Urinary bladder (tissue), 4 donors: ENCODE measurements around the gene CLK4. TPM values are rescaled to one million over a fixed set of nuclear protein-coding genes. Genes with fewer than 3 reads are reported as not detected.
A peak's percentile ranks its signal among the peaks of the same experiment; 100 is the strongest.

Experiments used
- DNase-seq: peaks from one replicate; pipeline ENCODE4 v3.0.0-alpha.2; 2015; ENCODE audit errors: extremely low spot score
- H3K27ac ChIP-seq: one replicate; pipeline ENCODE4 v1.5.1; 2013; ENCODE audit warnings: low read depth, mild to moderate bottlenecking, moderate library complexity
- H3K36me3 ChIP-seq: one replicate; pipeline ENCODE4 v1.6.1; 2013; ENCODE audit warnings: mild to moderate bottlenecking, moderate library complexity; ENCODE audit not compliant: insufficient read depth
- H3K4me1 ChIP-seq: one replicate; pipeline ENCODE4 v1.6.1; 2013; ENCODE audit warnings: mild to moderate bottlenecking, moderate library complexity; ENCODE audit not compliant: insufficient read depth
- H3K4me3 ChIP-seq: one replicate; pipeline ENCODE4 v1.5.1; 2013; ENCODE audit warnings: low read depth, low read length
- WGBS: extraction: QIAGEN DNeasy Blood & Tissue Kit; methylation state at CpG from one replicate; pipeline ENCODE4 v1.1.7; 2013; 5-methylcytosine and 5-hydroxymethylcytosine counted together
- polyA plus RNA-seq: library from polyadenylated mRNA; stranded (reverse); fragments of 200-250 nt; gene quantifications from one replicate; pipeline ENCODE4 v1.2.3, GENCODE V29; 2013
- total RNA-seq: library from RNA; depleted of rRNA; stranded (reverse); fragments of >200 nt; gene quantifications from one replicate; pipeline ENCODE4 v1.2.3, GENCODE V29; 2014
- donor health status: healthy with polysubstance abuse.
- donor health status: healthy.

The CLK4 gene
- total and polyA plus RNA-seq, 2 donors: 14.6 to 76.4 TPM

GRCh38 chr5:178624631-178625546 is 2.0 kb downstream of the CLK4 start:
- 16% methylated on average over 15 of the region's 15 CpGs for WGBS
- no peak overlapping the region for H3K27ac ChIP-seq
- H3K4me3 ChIP-seq: peak overlapping the region; percentile 60
- H3K4me1 ChIP-seq: no peaks in the 10 kb centered on the region
- peaks cover 2% of the 10 kb centered on the region for H3K36me3 ChIP-seq
- DNase-seq: no peak

GRCh38 chr5:178622679-178623247 is 4.1 kb downstream of the CLK4 start:
- 82% methylated on average over 4 of the region's 4 CpGs for WGBS
- DNase-seq: no peak
- Histone ChIP-seq H3K4me3 (no peak overlapping the region), H3K27ac (no peak overlapping the region), H3K36me3 (peaks cover 7% of the 10 kb centered on the region), H3K4me1 (no peaks in the 10 kb centered on the region)

DNA sequence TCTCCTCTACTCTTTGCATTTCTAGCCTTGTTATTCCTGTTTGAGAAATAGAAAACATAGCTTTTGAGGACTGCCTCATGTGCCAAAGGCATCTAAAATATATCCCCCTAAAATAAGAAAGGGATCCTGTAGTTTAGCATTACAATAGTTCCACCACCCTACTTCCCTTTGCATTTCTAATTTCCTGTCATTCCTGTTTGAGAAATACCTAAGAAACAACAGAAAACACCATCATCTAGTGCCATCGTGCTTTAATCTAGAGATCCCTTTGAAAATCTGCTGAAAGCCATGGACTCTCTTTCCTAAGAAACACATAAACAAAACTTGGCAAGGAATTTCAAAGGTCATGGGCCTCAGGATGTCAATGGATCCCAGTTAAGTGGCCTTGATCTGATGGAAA is 7.5 kb downstream of the CLK4 start:
- H3K4me1 ChIP-seq: no peaks in the 10 kb centered on the region
- H3K4me3 ChIP-seq: no peak overlapping the region
- no peak overlapping the region for H3K27ac ChIP-seq
- no peak for DNase-seq
- peaks cover 13% of the 10 kb centered on the region for H3K36me3 ChIP-seq
- WGBS: 41% methylated on average over 1 of the region's 1 CpG

- DNase-seq: no peak
- peaks cover 12% of the 10 kb centered on the region for H3K36me3 ChIP-seq
- no peak overlapping the region for H3K4me3 ChIP-seq
- no peak overlapping the region for H3K27ac ChIP-seq
- 79% methylated on average over 7 of the region's 7 CpGs for WGBS
- H3K4me1 ChIP-seq: no peaks in the 10 kb centered on the region
These were observed 14.6 kb downstream of the CLK4 start for GRCh38 chr5:178612299-178612698.

GRCh38 chr5:178606269-178606668 is 20.6 kb downstream of the CLK4 start:
- Histone ChIP-seq H3K4me1 (no peaks in the 10 kb centered on the region), H3K27ac (no peak overlapping the region), H3K4me3 (no peak overlapping the region), H3K36me3 (peaks cover 11% of the 10 kb centered on the region)
- WGBS: 78% methylated on average over 3 of the region's 3 CpGs
- DNase-seq: no peak

GRCh38 chr5:178605788-178606187 is 21.1 kb downstream of the CLK4 start:
- no peaks in the 10 kb centered on the region for H3K4me1 ChIP-seq
- no peak for DNase-seq
- no peak overlapping the region for H3K27ac ChIP-seq
- WGBS: 73% methylated on average over 3 of the region's 3 CpGs
- H3K4me3 ChIP-seq: no peak overlapping the region
- peaks cover 11% of the 10 kb centered on the region for H3K36me3 ChIP-seq

GRCh38 chr5:178602752-178603151 is 24.1 kb downstream of the CLK4 start:
- H3K27ac ChIP-seq: no peak overlapping the region
- peaks cover 8% of the 10 kb centered on the region for H3K36me3 ChIP-seq
- WGBS: 42% methylated on average over 2 of the region's 2 CpGs
- H3K4me1 ChIP-seq: no peaks in the 10 kb centered on the region
- H3K4me3 ChIP-seq: no peak overlapping the region
- DNase-seq: no peak

- DNase-seq: no peak
- H3K27ac ChIP-seq: no peak overlapping the region
- H3K36me3 ChIP-seq: no peaks in the 10 kb centered on the region
- no peaks in the 10 kb centered on the region for H3K4me1 ChIP-seq
- 95% methylated on average over 2 of the region's 2 CpGs for WGBS
- H3K4me3 ChIP-seq: no peak overlapping the region
These were observed 31.1 kb downstream of the CLK4 start for GRCh38 chr5:178595750-178596149.

GRCh38 chr5:178595150-178595549 is 31.7 kb downstream of the CLK4 start:
- Histone ChIP-seq H3K4me1 (no peaks in the 10 kb centered on the region), H3K4me3 (no peak overlapping the region), H3K27ac (no peak overlapping the region), H3K36me3 (no peaks in the 10 kb centered on the region)
- DNase-seq: no peak

GRCh38 chr5:178590924-178591423 is 35.9 kb downstream of the CLK4 start:
- H3K36me3 ChIP-seq: no peaks in the 10 kb centered on the region
- 32% methylated on average over 9 of the region's 9 CpGs for WGBS
- H3K27ac ChIP-seq: no peak overlapping the region
- H3K4me3 ChIP-seq: no peak overlapping the region
- DNase-seq: no peak
- H3K4me1 ChIP-seq: no peaks in the 10 kb centered on the region

- Histone ChIP-seq H3K36me3 (no peaks in the 10 kb centered on the region), H3K27ac (no peak within 1 kb of the TSS), H3K4me1 (no peaks in the 10 kb centered on the region), H3K4me3 (peak within 1 kb of the TSS; percentile 34)
- WGBS: under 1% methylated on average over 78 of the region's 78 CpGs
- DNase-seq: peak; percentile 33
These were observed 36.5 kb downstream of the CLK4 start, which contains the start of gene COL23A1 for GRCh38 chr5:178590141-178590923. Gene COL23A1, minus strand, starts transcription at chr5:178590393.

DNA sequence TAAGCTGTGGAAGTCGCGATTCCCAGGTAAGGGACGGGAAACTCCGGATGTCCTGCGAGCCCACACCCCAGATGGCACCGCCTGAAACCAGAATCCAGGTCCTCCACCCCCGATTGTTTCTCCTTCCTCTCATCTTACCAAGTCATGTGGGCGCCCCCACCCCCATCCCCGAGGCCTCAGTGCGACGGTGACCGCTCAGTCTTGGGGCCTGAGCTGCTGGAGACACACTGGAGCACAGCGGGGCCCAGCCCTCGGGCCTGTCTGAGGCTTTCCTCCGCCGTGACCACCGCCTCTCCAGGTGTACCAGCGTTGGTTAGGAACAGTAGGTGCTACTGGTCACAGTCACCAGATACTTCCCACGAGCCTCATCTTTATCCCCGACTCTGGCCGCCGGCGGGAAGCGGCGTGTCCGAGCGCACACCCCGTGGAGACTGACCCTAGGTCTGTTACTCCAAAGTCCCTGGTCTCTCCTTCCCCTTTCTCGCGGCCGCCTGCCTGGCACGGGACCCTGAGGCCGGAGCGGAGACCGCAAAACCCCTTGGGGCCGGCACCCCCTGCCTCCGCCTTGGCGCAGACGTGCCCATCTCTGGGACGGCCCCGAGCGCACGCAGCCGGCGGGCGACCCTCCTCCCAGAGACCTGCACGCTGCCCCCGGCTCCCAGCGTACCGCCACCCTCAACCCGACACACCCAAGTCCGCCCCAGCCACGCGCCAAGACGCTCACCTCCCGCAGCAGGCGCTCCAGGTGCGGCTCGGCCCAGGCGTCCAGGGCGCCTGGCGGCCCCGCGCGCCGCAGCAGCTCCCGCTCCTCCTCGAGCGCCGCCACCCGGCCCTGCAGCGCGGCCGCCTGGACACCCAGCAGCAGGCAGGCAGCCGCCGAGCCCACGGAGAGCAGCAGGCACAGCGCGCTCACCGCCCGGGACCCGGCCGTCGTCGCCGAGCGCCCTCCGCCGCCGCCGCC is 37.4 kb downstream of the CLK4 start:
- WGBS: 16% methylated on average over 91 of the region's 91 CpGs
- Histone ChIP-seq H3K36me3 (no peaks in the 10 kb centered on the region), H3K4me1 (no peaks in the 10 kb centered on the region), H3K27ac (no peak overlapping the region), H3K4me3 (peak overlapping the region; percentile 34)
- no peak for DNase-seq

- no peaks in the 10 kb centered on the region for H3K4me1 ChIP-seq
- 81% methylated on average over 8 of the region's 8 CpGs for WGBS
- no peak overlapping the region for H3K27ac ChIP-seq
- DNase-seq: no peak
- H3K36me3 ChIP-seq: no peaks in the 10 kb centered on the region
- no peak overlapping the region for H3K4me3 ChIP-seq
These were observed 38.1 kb downstream of the CLK4 start for GRCh38 chr5:178588769-178589168.
